ENCODE measurements around the gene ETF1. TPM values are rescaled to one million over a fixed set of nuclear protein-coding genes. Genes with fewer than 3 reads are reported as not detected.

Gene ETF1
- total and polyA plus RNA-seq, 9 of the 15 experiments (the other 6 are each of a cell fraction or from before 2014, with no cell fraction given): 53.7 to 209 (median 164) TPM

DNA sequence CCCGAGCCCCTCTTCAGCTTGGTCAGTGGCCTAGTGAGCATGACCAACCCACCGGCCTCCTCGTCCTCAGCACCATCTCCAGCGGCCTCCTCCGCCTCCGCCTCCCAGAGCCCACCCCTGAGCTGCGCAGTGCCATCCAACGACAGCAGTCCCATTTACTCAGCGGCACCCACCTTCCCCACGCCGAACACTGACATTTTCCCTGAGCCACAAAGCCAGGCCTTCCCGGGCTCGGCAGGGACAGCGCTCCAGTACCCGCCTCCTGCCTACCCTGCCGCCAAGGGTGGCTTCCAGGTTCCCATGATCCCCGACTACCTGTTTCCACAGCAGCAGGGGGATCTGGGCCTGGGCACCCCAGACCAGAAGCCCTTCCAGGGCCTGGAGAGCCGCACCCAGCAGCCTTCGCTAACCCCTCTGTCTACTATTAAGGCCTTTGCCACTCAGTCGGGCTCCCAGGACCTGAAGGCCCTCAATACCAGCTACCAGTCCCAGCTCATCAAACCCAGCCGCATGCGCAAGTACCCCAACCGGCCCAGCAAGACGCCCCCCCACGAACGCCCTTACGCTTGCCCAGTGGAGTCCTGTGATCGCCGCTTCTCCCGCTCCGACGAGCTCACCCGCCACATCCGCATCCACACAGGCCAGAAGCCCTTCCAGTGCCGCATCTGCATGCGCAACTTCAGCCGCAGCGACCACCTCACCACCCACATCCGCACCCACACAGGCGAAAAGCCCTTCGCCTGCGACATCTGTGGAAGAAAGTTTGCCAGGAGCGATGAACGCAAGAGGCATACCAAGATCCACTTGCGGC, 75.9 kb downstream of the ETF1 start (continued):
- TF ChIP-seq GTF3C2 (IDR thresholded peaks at IDR 0.05; ENCODE audit: borderline replicate concordance, extremely low read depth, insufficient read length) (no peak), TAF9B (IDR thresholded peaks at IDR 0.05; ENCODE audit: partially characterized antibody) (no peak), MBD2 (IDR thresholded peaks at IDR 0.05; ENCODE audit: borderline replicate concordance, low read depth) (peak; percentile 8; the same call in 1 of the 2 replicates), DNMT1 (IDR thresholded peaks at IDR 0.05) (no peak), SMAD2 (IDR thresholded peaks at IDR 0.05; ENCODE audit: low read depth, low read length) (no peak), NBN (IDR thresholded peaks at IDR 0.05; ENCODE audit: low read depth) (no peak), ZNF224 (CRISPR knock-in tag; IDR thresholded peaks at IDR 0.05) (0 out of 2 replicates have a peak, but pooled peaks have one; percentile 44), YBX1 (IDR thresholded peaks at IDR 0.05) (no peak), ATF1 (CRISPR knock-in tag; IDR thresholded peaks at IDR 0.05) (no peak), ATF1 (tag; IDR thresholded peaks at IDR 0.05) (no peak), ZNF584 (CRISPR knock-in tag; IDR thresholded peaks at IDR 0.05; ENCODE audit: low read depth) (0 out of 2 replicates have a peak, but pooled peaks have one; percentile 15), GABPB2 (CRISPR knock-in tag; conservative IDR thresholded peaks at IDR 0.05) (no peak), HNRNPK (IDR thresholded peaks at IDR 0.05; ENCODE audit: low read depth, low read length, poor library complexity, severe bottlenecking) (peak; percentile 10), NR2C1 (IDR thresholded peaks at IDR 0.05) (no peak), NR2C1 (tag; IDR thresholded peaks at IDR 0.05) (no peak), SPI1 (IDR thresholded peaks at IDR 0.05; ENCODE audit: borderline replicate concordance, low read depth, low read length) (no peak), SIN3A (IDR thresholded peaks at IDR 0.05; ENCODE audit: borderline replicate concordance in 2 of 2, control insufficient read depth in 1 of 2, low read depth in 2 of 2, low read length in 2 of 2) (peak in 1 of 2 experiments; percentile 69; a peak in 2 of 4 replicates), DPF2 (IDR thresholded peaks at IDR 0.05) (no peak), ID3 (CRISPR knock-in tag; IDR thresholded peaks at IDR 0.05) (no peak), ID3 (tag; IDR thresholded peaks at IDR 0.05) (no peak), CREBBP (IDR thresholded peaks at IDR 0.05; ENCODE audit: low read depth, low read length) (no peak)
- TF ChIP-seq, protein P1, sequence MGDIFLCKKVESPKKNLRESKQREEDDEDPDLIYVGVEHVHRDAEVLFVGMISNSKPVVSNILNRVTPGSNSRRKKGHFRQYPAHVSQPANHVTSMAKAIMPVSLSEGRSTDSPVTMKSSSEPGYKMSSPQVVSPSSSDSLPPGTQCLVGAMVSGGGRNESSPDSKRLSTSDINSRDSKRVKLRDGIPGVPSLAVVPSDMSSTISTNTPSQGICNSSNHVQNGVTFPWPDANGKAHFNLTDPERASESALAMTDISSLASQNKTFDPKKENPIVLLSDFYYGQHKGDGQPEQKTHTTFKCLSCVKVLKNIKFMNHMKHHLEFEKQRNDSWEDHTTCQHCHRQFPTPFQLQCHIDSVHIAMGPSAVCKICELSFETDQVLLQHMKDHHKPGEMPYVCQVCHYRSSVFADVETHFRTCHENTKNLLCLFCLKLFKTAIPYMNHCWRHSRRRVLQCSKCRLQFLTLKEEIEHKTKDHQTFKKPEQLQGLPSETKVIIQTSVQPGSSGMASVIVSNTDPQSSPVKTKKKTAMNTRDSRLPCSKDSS (IDR thresholded peaks at IDR 0.05; ENCODE audit: low read depth, partially characterized antibody): no peak
- TF ChIP-seq, protein P2, sequence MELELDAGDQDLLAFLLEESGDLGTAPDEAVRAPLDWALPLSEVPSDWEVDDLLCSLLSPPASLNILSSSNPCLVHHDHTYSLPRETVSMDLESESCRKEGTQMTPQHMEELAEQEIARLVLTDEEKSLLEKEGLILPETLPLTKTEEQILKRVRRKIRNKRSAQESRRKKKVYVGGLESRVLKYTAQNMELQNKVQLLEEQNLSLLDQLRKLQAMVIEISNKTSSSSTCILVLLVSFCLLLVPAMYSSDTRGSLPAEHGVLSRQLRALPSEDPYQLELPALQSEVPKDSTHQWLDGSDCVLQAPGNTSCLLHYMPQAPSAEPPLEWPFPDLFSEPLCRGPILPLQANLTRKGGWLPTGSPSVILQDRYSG (tag; conservative IDR thresholded peaks at IDR 0.05; ENCODE audit: low read depth): no peak
